GM23248 (cell line): ENCODE results near the gene MEIS2.

ENCODE experiments used
- EZH2 ChIP-seq: fragments of 200-600 bp; sonication (generic); IDR thresholded peaks from 2 replicates; pipeline ENCODE4 v1.6.1; 2018; ENCODE audit warnings: antibody characterized with exemption, mild to moderate bottlenecking; ENCODE audit not compliant: insufficient read depth, poor library complexity, severe bottlenecking
- EZH2phosphoT487 ChIP-seq: fragments of 200-600 bp; sonication (generic); IDR thresholded peaks from 2 replicates; pipeline ENCODE4 v1.6.1; 2018; ENCODE audit warnings: antibody characterized with exemption, moderate library complexity, mild to moderate bottlenecking, low read depth; ENCODE audit not compliant: insufficient read depth

DNA sequence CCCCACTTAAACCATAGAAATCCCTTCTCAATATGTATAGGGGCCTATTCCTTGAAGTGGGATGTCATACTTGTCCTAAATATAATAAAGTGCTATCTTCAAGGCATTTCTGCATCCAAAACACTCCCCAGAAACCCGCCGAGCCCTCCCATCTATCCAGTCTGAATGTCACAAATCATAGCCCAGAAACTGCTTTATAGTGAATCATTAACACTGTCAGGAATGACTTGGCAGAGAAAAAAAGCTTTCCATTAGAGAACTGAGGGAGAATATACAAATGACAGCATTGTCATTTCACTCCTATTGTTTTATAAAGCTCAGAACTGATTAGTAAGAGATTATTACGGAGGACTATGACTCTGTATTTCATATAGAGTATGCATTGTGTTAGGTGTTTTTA lies 48.4 kb upstream of the MEIS2 start:
- TF ChIP-seq EZH2 (no peak), EZH2phosphoT487 (no peak)
